ENCODE data around the gene ZDHHC21. TPM values are rescaled to one million over a fixed set of nuclear protein-coding genes. Genes with fewer than 3 reads are reported as not detected.

ZDHHC21 gene
- total and polyA plus RNA-seq, 2 donors (not counting 3 experiments of a cell fraction or from before 2014, with no cell fraction given), result 7.2 to 25.9 TPM

GRCh38 chr9:14715102-14715501, 21.9 kb upstream of the ZDHHC21 start:
- Histone ChIP-seq H3K9ac (replicated peaks; ENCODE audit: extremely low read depth, insufficient read depth, low read length) (no peak overlapping the region), H3K27me3 (ENCODE audit: control insufficient read depth in 2 of 2, insufficient read depth in 2 of 2, low read length in 2 of 2) (no peaks in the 10 kb centered on the region), H4K20me1 (replicated peaks; ENCODE audit: control insufficient read depth, extremely low read depth, insufficient read depth, low read length) (no peaks in the 10 kb centered on the region), H3K9me1 (replicated peaks; ENCODE audit: control insufficient read depth, extremely low read depth, insufficient read depth, low read length) (no peaks in the 10 kb centered on the region), H3K4me3 (replicated peaks in 1 of 3; ENCODE audit: insufficient read depth in 1 of 3, low read depth in 1 of 3, low read length in 3 of 3) (no peak overlapping the region), H3K36me3 (ENCODE audit: control insufficient read depth in 2 of 2, extremely low read depth in 1 of 2, insufficient read depth in 2 of 2, low read length in 2 of 2) (no peaks in the 10 kb centered on the region), H3K4me2 (ENCODE audit: insufficient read depth, low read length) (no peak overlapping the region), H2AFZ (ENCODE audit: low read depth, low read length) (no peak overlapping the region), H3K79me2 (ENCODE audit: control insufficient read depth, insufficient read depth, low read length) (no peaks in the 10 kb centered on the region), H3K4me1 (ENCODE audit: control insufficient read depth, extremely low read depth, insufficient read depth, low read length) (no peaks in the 10 kb centered on the region), H3K9me3 (replicated peaks; ENCODE audit: control insufficient read depth, insufficient read depth, low read length) (no peaks in the 10 kb centered on the region), H3K27ac (ENCODE audit: insufficient read depth, low read depth, low read length) (no peak overlapping the region)
- TF ChIP-seq JUN (IDR thresholded peaks at IDR 0.05; ENCODE audit: borderline replicate concordance, insufficient read depth, insufficient read length, low read depth) (no peak), MYC (IDR thresholded peaks at IDR 0.05; ENCODE audit: low read depth, low read length) (no peak), GATA2 (IDR thresholded peaks at IDR 0.05; ENCODE audit: insufficient read depth, insufficient read length, low read depth, low read length) (no peak), POLR2A (IDR thresholded peaks at IDR 0.05; ENCODE audit: low read depth, low read length) (no peak), EZH2 (IDR thresholded peaks at IDR 0.05; ENCODE audit: borderline replicate concordance, low read depth, low read length, severe bottlenecking) (no peak), POLR2AphosphoS5 (IDR thresholded peaks at IDR 0.05; ENCODE audit: insufficient read depth, low read depth, low read length) (no peak), FOS (IDR thresholded peaks at IDR 0.05; ENCODE audit: borderline replicate concordance, insufficient read depth, low read length) (no peak), CTCF (IDR thresholded peaks at IDR 0.05; ENCODE audit: extremely low read depth in 1 of 2, insufficient read depth in 1 of 2, low read depth in 1 of 2, low read length in 2 of 2) (no peak), MAX (IDR thresholded peaks at IDR 0.05; ENCODE audit: insufficient read depth, insufficient read length) (no peak)
- DNase-seq (ENCODE audit: low read depth, low spot score), result no peak
- no TSS peak for BruUV-seq (replicated peaks)
- CTCF ChIA-PET, result no interaction called here
- POLR2A ChIA-PET, result no interaction called here
- dilution Hi-C loops (cut with MboI; ENCODE audit: extremely low pct_ligation_motif_present, low sequenced_read_pairs) (no loop called here), intact Hi-C loops (cut with micrococcal nuclease) (no loop called here)
- peak; percentile 42 for FAIRE-seq
